HG02678 (cell line): ENCODE data around the gene PCDHGA11.
"Not testable (repeated sequence)": the region's sequence is repeated elsewhere in the genome, so short reads cannot be mapped to it uniquely, and the experiment has no call there.

Experiments used
- ATAC-seq: cut with Tn5 transposase; IDR thresholded peaks from one replicate; pipeline ENCODE4 v1.9.1; 2021; ENCODE audit warnings: mild to moderate bottlenecking, moderate library complexity; ENCODE audit not compliant: unreplicated experiment

The PCDHGA11 gene

GRCh38 chr5:141420855-141421488, at the start of gene PCDHGA11:
Gene PCDHGA11, plus strand, starts transcription at chr5:141421051. Its CDS starts 177 bp downstream, at chr5:141421228.
- ATAC-seq: peak; percentile 36

- ATAC-seq: no peak
These were observed 49.0 kb upstream of the PCDHGA11 start for GRCh38 chr5:141371572-141372475.

- no peak for ATAC-seq
These were observed 47.1 kb upstream of the PCDHGA11 start, which contains the start of gene PCDHGA6 for GRCh38 chr5:141373673-141374317. Gene PCDHGA6, plus strand, starts transcription at chr5:141373891. Its CDS starts 193 bp downstream, at chr5:141374084.

- no peak for ATAC-seq
These were observed 46.2 kb upstream of the PCDHGA11 start for GRCh38 chr5:141374627-141375026.

- ATAC-seq: not testable (repeated sequence)
These were observed 45.3 kb upstream of the PCDHGA11 start for GRCh38 chr5:141375444-141376155.

- ATAC-seq: no peak
These were observed 38.2 kb upstream of the PCDHGA11 start, which contains the start of gene PCDHGA7 for GRCh38 chr5:141382469-141383294. Gene PCDHGA7, plus strand, starts transcription at chr5:141382742. Its CDS starts 158 bp downstream, at chr5:141382900.

GRCh38 chr5:141383345-141383744, 37.5 kb upstream of the PCDHGA11 start:
- no peak for ATAC-seq

- ATAC-seq: no peak
These were observed 36.2 kb upstream of the PCDHGA11 start for GRCh38 chr5:141384471-141385267.

- not testable (repeated sequence) for ATAC-seq
These were observed 33.1 kb upstream of the PCDHGA11 start, which contains the start of gene PCDHGB4 for GRCh38 chr5:141387557-141388311. Gene PCDHGB4, plus strand, starts transcription at chr5:141387698. Its CDS starts 187 bp downstream, at chr5:141387885.

GRCh38 chr5:141388661-141389060, 32.2 kb upstream of the PCDHGA11 start:
- ATAC-seq: no peak

GRCh38 chr5:141389153-141390042, 31.5 kb upstream of the PCDHGA11 start:
- no peak for ATAC-seq

- ATAC-seq: no peak
These were observed 28.2 kb upstream of the PCDHGA11 start, which contains the start of gene PCDHGA8 for GRCh38 chr5:141392429-141393198. Gene PCDHGA8, plus strand, starts transcription at chr5:141392633. Its CDS starts 181 bp downstream, at chr5:141392814.

GRCh38 chr5:141393267-141393666, 27.6 kb upstream of the PCDHGA11 start:
- no peak for ATAC-seq

GRCh38 chr5:141394401-141395187, 26.3 kb upstream of the PCDHGA11 start:
- not testable (repeated sequence) for ATAC-seq

- ATAC-seq: peak; percentile 97
These were observed 22.9 kb upstream of the PCDHGA11 start, which contains the start of gene PCDHGB5 for GRCh38 chr5:141397756-141398551. Gene PCDHGB5, plus strand, starts transcription at chr5:141397947. Its CDS starts 181 bp downstream, at chr5:141398128.
